C4-2B (cell line): ENCODE data around the gene FBXO4.
"Not testable (repeated sequence)": the region's sequence is repeated elsewhere in the genome, so short reads cannot be mapped to it uniquely, and the experiment has no call there.

Source experiments
- H3K27ac ChIP-seq: fragments of 450-650 bp; 2 replicates; pipeline ENCODE4 v1.5.1; 2017
- ZFX ChIP-seq: fragments of 450-650 bp; IDR thresholded peaks from 2 replicates; pipeline ENCODE4 v1.6.1; 2017
- TF ChIP-seq, protein P1 (sequence below): fragments of 450-650 bp; conservative IDR thresholded peaks from 2 replicates; pipeline ENCODE4 v1.5.1; 2017; ENCODE audit warnings: mild to moderate bottlenecking

FBXO4 gene

DNA sequence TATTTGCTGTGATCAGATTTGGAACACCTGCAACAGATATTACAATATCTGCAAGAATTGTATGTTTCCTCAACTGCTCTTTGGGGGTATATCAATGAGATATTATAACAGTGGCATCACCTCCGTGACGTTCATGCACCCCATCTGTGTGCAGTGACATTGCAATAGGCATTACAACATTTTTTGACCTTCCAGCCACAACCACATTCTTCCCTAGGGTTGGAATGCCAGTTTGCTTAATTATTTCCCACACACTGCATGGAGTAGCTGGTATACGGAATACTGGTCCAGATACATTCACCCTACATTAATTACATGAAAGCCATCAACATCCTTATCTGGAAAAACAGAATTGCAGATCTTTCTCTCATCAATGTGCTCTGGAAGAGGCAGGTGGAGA is 42.3 kb downstream of the FBXO4 start:
- TF ChIP-seq, protein P1, sequence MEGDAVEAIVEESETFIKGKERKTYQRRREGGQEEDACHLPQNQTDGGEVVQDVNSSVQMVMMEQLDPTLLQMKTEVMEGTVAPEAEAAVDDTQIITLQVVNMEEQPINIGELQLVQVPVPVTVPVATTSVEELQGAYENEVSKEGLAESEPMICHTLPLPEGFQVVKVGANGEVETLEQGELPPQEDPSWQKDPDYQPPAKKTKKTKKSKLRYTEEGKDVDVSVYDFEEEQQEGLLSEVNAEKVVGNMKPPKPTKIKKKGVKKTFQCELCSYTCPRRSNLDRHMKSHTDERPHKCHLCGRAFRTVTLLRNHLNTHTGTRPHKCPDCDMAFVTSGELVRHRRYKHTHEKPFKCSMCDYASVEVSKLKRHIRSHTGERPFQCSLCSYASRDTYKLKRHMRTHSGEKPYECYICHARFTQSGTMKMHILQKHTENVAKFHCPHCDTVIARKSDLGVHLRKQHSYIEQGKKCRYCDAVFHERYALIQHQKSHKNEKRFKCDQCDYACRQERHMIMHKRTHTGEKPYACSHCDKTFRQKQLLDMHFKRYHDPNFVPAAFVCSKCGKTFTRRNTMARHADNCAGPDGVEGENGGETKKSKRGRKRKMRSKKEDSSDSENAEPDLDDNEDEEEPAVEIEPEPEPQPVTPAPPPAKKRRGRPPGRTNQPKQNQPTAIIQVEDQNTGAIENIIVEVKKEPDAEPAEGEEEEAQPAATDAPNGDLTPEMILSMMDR: no peak
- TF ChIP-seq ZFX: no peak
- no peak overlapping the region for H3K27ac ChIP-seq

DNA sequence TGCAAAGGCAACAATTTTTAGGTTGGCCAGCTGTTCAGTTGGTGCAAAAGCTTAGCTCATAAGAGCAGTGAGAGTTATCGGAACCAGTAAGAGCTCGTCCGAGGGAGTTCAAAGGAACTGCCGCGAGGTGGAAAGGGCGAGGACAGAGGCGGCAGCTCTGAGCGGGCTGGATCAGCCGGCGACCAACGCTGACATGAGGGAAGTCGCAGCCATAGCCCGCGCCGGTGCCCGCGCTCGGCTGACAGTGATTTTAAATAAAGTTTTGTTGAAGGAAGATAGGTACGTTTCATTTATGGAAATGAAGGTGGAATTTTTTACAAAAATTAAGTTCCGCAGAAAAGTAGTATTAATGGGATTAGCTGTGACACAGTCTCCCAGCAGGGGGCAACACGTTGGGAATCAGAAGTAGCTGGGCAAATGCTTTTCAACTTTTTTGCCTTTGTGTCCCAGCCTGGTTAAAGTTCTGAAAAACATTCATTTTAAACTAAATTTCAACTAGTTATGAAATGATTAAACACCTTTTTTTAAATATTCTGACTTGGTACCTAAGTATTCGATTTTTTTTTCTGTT is 43.2 kb downstream of the FBXO4 start:
- H3K27ac ChIP-seq: no peak overlapping the region
- TF ChIP-seq, protein P1: peak; percentile 54
- no peak for TF ChIP-seq ZFX

DNA sequence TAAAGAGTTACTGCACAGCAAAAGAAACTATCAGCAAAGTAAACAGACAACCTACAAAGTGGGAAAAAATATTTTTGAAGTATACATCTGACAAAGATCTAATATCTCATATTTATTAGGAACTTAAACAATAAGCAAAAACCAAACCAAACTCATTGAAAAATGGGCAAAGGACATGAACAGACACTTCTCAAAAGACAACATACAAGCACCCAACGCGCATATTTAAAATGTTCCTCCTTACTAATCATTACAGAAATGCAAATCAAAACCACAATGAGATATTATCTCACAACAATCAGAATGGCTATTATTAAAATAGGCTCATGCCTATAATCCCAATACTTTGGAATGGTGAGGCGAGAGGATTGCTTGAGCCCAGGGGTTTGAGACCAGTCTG is 48.0 kb downstream of the FBXO4 start:
- no peak overlapping the region for H3K27ac ChIP-seq

DNA sequence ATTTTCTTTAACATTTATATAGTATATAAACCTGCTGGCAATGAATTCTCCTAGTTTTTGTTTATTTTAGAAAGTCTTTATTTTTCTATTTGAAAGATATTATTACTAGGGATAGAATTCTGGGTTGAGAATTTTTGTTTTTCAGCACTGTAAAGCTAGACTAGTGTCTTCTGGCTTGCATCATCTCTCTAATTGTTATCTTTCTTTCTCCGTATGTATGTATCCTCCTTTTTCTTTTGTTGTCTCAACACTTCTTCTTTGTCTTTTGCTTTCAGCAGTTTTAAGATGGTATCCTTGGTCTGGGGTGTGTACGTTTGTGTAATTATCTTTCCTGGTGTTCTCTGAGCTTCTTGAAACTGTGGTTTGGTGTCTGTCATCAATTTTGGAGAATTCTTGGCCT is 48.8 kb downstream of the FBXO4 start:
- H3K27ac ChIP-seq: no peak overlapping the region
- TF ChIP-seq ZFX: no peak
- TF ChIP-seq, protein P1: no peak

More for the DNA sequence above, 48.0 kb downstream of the FBXO4 start:
- TF ChIP-seq, protein P1: no peak
- TF ChIP-seq ZFX: no peak

DNA sequence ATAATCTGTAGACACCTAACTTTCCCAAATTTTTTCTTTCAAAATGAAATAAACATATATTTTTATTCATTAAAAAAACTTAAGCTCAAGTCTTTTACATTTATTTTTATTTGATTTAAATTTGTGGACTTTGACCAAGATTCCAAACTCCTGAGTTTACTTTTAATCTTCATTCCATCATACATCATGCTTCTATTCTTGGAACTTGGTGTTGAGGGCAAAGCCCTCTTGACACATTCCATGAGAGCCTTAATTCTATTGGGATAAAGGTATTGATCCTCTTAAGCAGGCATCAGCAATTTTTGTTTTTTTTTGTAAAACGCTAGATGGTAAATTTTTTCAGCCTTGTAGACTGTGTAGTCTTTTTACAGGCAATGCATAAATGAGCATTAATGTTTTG is 53.6 kb downstream of the FBXO4 start:
- no peak overlapping the region for H3K27ac ChIP-seq
- TF ChIP-seq, protein P1: no peak

DNA sequence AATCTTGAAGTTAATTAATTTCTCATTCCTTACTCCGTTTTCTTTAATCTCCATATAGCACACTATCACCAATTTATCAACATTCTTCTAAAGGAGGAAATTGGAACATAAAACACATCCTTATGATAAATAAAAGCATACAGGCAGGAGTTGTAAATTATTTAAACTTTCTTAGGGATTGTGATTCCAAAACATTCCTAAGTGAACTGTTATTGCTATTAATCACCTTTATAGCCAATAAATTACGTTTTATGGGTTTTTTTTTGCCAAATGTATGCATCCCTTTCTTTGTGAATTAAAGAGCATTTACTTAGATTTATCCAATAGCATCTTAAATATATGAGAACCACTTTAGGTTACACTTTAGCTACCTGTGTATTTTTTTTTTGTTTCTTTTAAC is 55.3 kb downstream of the FBXO4 start:
- no peak overlapping the region for H3K27ac ChIP-seq
- TF ChIP-seq, protein P1: no peak
- TF ChIP-seq ZFX: no peak

DNA sequence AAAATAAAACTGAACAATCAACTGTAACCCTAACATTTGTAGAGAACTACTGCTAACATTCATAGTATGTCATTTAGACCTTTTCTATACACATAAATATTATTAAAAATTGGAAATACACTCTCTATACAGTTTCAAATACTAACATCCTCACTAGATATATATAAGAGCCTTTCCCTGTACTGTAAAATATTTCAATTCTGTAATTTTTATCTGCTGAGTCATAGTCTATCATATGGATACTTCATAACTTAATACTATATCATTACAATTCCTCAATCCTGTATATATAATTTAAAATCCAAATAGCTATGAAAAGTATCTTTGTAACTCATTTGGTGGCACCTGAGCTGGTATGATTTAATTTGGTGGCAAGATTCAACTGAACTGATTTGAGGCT is 55.8 kb downstream of the FBXO4 start:
- TF ChIP-seq, protein P1: no peak
- no peak for TF ChIP-seq ZFX
- H3K27ac ChIP-seq: no peak overlapping the region

DNA sequence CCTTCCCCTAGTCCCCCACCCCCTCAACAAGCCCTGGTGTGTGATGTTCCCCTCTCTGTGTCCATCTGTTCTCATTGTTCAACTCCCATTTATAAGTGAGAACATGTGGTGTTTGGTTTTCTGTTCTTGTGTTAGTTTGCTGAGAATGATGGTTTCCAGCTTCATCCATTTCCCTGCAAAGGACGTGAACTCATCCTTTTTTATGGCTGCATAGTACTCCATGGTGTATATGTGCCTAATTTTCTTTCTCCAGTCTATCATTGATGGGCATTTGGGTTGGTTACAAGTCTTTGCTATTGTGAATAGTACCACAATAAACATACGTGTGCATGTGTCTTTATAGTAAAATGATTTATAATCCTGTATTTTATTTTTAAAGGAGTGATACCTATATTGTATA is 57.8 kb downstream of the FBXO4 start:
- not testable (repeated sequence) for H3K27ac ChIP-seq
